HCT116 (cell line): Measurements from ENCODE around the gene MT2A. TPM values are rescaled to one million over a fixed set of nuclear protein-coding genes. Genes with fewer than 3 reads are reported as not detected.

Experiments
- ATAC-seq: fragments of 200-7000 bp; cut with Tn5 transposase; 2 replicates; pipeline ENCODE4 v1.9.1; 2020; ENCODE audit warnings: mild to moderate bottlenecking, moderate library complexity
- BruUV-seq: library from RNA; stranded (reverse); fragments of 400-500 nt; replicated peaks from 2 replicates; lab custom pipeline; 2021; lab: Mats Ljungman, UMichigan
- CTCF ChIA-PET: fragments of 300-600 bp; sonication (Branson Sonifier 250); formaldehyde crosslinking; loops from one replicate; lab custom pipeline; 2021; ENCODE audit warnings: antibody characterized with exemption; lab: Charles Lee
- POLR2A ChIA-PET: fragments of 300-600, 350-600 bp; sonication (Branson Sonifier 250); formaldehyde crosslinking; loops from one replicate; lab custom pipeline; 2021; ENCODE audit warnings: antibody characterized with exemption; lab: Charles Lee
- RAD21 ChIA-PET, 2 experiments: fragments of 300-600 bp; sonication (Branson Sonifier 250); formaldehyde crosslinking; loops; one replicate each; lab custom pipeline; 2023; ENCODE audit warnings: low total read pairs in 2 of 2; ENCODE audit not compliant: uncharacterized antibody in 2 of 2, unreplicated experiment in 2 of 2, low non-redundant PET in 1 of 2; lab: Charles Lee
- DNase-seq: peaks from one replicate; pipeline ENCODE4 v3.0.0-alpha.2; 2010; ENCODE audit warnings: low read depth, low spot score
- H2AFZ ChIP-seq: fragments of 200-600 bp; shearing (Covaris generic), sonication (generic); 2 replicates; pipeline ENCODE4 v1.6.1; 2017; ENCODE audit warnings: low read depth, mixed run types, mixed read lengths, antibody characterized with exemption, low read length; ENCODE audit not compliant: poor library complexity, severe bottlenecking
- H3K27ac ChIP-seq: 2 replicates; pipeline ENCODE4 v1.5.1; 2012; ENCODE audit warnings: low read depth, low read length
- H3K27me3 ChIP-seq: fragments of 200-600 bp; sonication (generic); 2 replicates; pipeline ENCODE4 v1.6.1; 2016; ENCODE audit warnings: mixed run types, low read length, mixed read lengths; ENCODE audit not compliant: insufficient read depth
- H3K36me3 ChIP-seq, 2 experiments: fragments of 200-500 bp in 1 of 2; fragments of 200-600 bp in 1 of 2; sonication (Bioruptor generic) in 1 of 2; sonication (generic) in 1 of 2; 2 replicates each; pipeline versions ENCODE4 v1.5.1 to v1.6.1; 2014 to 2016; ENCODE audit warnings: low read length in 2 of 2, inconsistent platforms in 1 of 2, mixed read lengths in 1 of 2, mixed run types in 1 of 2; ENCODE audit not compliant: insufficient read depth in 2 of 2, control insufficient read depth in 1 of 2
- H3K4me1 ChIP-seq, 2 experiments: fragments of 200-600 bp in 1 of 2; sonication (generic) in 1 of 2; 2 replicates each; pipeline versions ENCODE4 v1.5.1 to v1.6.1; 2012 to 2017; ENCODE audit warnings: low read length in 2 of 2, inconsistent platforms in 1 of 2, mild to moderate bottlenecking in 1 of 2, mixed read lengths in 1 of 2, mixed run types in 1 of 2, moderate library complexity in 1 of 2; ENCODE audit not compliant: insufficient read depth in 2 of 2, control insufficient read depth in 1 of 2
- H3K4me2 ChIP-seq: fragments of 200-600 bp; sonication (generic); 2 replicates; pipeline ENCODE4 v1.6.1; 2017; ENCODE audit warnings: mixed run types, low read length, mixed read lengths
- H3K4me3 ChIP-seq, 2 experiments: fragments of 200-600 bp in 1 of 2; sonication (generic) in 1 of 2; replicated peaks in 1 of 2; 2 replicates each; pipeline ENCODE4 v1.5.1; 2011 to 2016; ENCODE audit warnings: low read length in 2 of 2, control low read depth in 1 of 2, low read depth in 1 of 2, mild to moderate bottlenecking in 1 of 2, mixed read lengths in 1 of 2, mixed run types in 1 of 2
- H3K79me2 ChIP-seq: fragments of 200-600 bp; sonication (generic); 2 replicates; pipeline ENCODE4 v1.6.1; 2017; ENCODE audit warnings: mild to moderate bottlenecking, mixed run types, low read length, moderate library complexity, mixed read lengths; ENCODE audit not compliant: insufficient read depth
- H3K9ac ChIP-seq: fragments of 200-600 bp; sonication (generic); 2 replicates; pipeline ENCODE4 v1.6.1; 2016; ENCODE audit warnings: low read length, mixed read lengths
- H3K9me2 ChIP-seq: fragments of 200-600 bp; sonication (generic), shearing (Covaris generic); 2 replicates; pipeline ENCODE4 v1.6.1; 2017; ENCODE audit warnings: mixed run types, mild to moderate bottlenecking, moderate library complexity; ENCODE audit not compliant: insufficient read depth
- H3K9me3 ChIP-seq, 2 experiments: fragments of 200-500 bp in 1 of 2; fragments of 200-600 bp in 1 of 2; sonication (Bioruptor generic) in 1 of 2; sonication (generic) in 1 of 2; 2 replicates each; pipeline ENCODE4 v1.6.1; 2014 to 2017; ENCODE audit warnings: low read length in 2 of 2, mixed read lengths in 2 of 2, inconsistent platforms in 1 of 2, low read depth in 1 of 2, mild to moderate bottlenecking in 1 of 2, mixed run types in 1 of 2, moderate library complexity in 1 of 2; ENCODE audit not compliant: control insufficient read depth in 1 of 2, insufficient read depth in 1 of 2
- H4K20me1 ChIP-seq: fragments of 200-600 bp; sonication (generic), shearing (Covaris generic); 2 replicates; pipeline ENCODE4 v1.6.1; 2017; ENCODE audit warnings: mixed run types, mild to moderate bottlenecking, moderate library complexity; ENCODE audit not compliant: insufficient read depth
- EGR1 ChIP-seq: IDR thresholded peaks from 2 replicates; pipeline ENCODE4 v1.6.1; 2012; ENCODE audit warnings: low read depth
- EZH2 ChIP-seq: fragments of 200-600 bp; sonication (generic); IDR thresholded peaks from 2 replicates; pipeline ENCODE4 v1.6.1; 2017; ENCODE audit warnings: antibody characterized with exemption, mixed run types
- FOSL1 ChIP-seq: IDR thresholded peaks from 2 replicates; pipeline ENCODE4 v1.6.1; 2012; ENCODE audit warnings: low read depth
- JUND ChIP-seq: IDR thresholded peaks from 2 replicates; pipeline ENCODE4 v1.6.1; 2012
- POLR2A ChIP-seq: IDR thresholded peaks from 2 replicates; pipeline ENCODE4 v1.7.0; 2011; ENCODE audit warnings: borderline replicate concordance; ENCODE audit not compliant: insufficient read depth, insufficient read length; ENCODE audit errors: extremely low read depth
- POLR2AphosphoS5 ChIP-seq: IDR thresholded peaks from 2 replicates; pipeline ENCODE4 v1.6.1; 2011; ENCODE audit warnings: mild to moderate bottlenecking, low read depth, low read length, moderate library complexity
- SIN3A ChIP-seq: IDR thresholded peaks from 2 replicates; pipeline ENCODE4 v1.6.1; 2012; ENCODE audit warnings: low read depth
- SRF ChIP-seq: IDR thresholded peaks from 2 replicates; pipeline ENCODE4 v1.6.1; 2012; ENCODE audit warnings: low read depth
- YY1 ChIP-seq: IDR thresholded peaks from 2 replicates; pipeline ENCODE4 v1.6.1; 2011; ENCODE audit warnings: low read length, low read depth, moderate library complexity, mild to moderate bottlenecking; ENCODE audit not compliant: insufficient replicate concordance; ENCODE audit errors: extremely low read depth
- ZFX ChIP-seq: fragments of 450-650 bp; IDR thresholded peaks from 2 replicates; pipeline ENCODE4 v1.6.1; 2017
- ZNF274 ChIP-seq: fragments of 200-500 bp; sonication (Bioruptor generic); IDR thresholded peaks from 2 replicates; pipeline ENCODE4 v1.6.1; 2014; ENCODE audit warnings: mild to moderate bottlenecking, low read depth, low read length, inconsistent platforms
- intact Hi-C: fragments of 100-400 bp; cut with micrococcal nuclease; formaldehyde crosslinking; loops from 2 replicates; pipeline ENCODE4 v1.10.0; 2022
- total RNA-seq: library from RNA; stranded (reverse); gene quantifications from one replicate; pipeline ENCODE4 v1.2.1, GENCODE V29; 2021; ENCODE audit not compliant: unreplicated experiment
- TF ChIP-seq, protein P1 (sequence below): IDR thresholded peaks from 2 replicates; pipeline ENCODE4 v1.6.1; 2012
- TF ChIP-seq, protein P2 (sequence below): IDR thresholded peaks from 2 replicates; pipeline ENCODE4 v1.6.1; 2011; ENCODE audit warnings: mild to moderate bottlenecking, low read length, moderate library complexity; ENCODE audit not compliant: insufficient replicate concordance; ENCODE audit errors: extremely low read depth
- TF ChIP-seq, protein P3 (sequence below), 3 experiments: fragments of 200-600 bp in 1 of 3; sonication (generic) in 1 of 3; IDR thresholded peaks in 2 of 3; conservative IDR thresholded peaks in 1 of 3; 2 replicates each; pipeline ENCODE4 v1.5.1; 2012 to 2017; ENCODE audit warnings: low read depth in 2 of 3, low read length in 2 of 3, antibody characterized with exemption in 1 of 3, borderline replicate concordance in 1 of 3, control low read depth in 1 of 3, mild to moderate bottlenecking in 1 of 3, mixed read lengths in 1 of 3, mixed run types in 1 of 3, moderate library complexity in 1 of 3; ENCODE audit not compliant: insufficient read depth in 1 of 3
- TF ChIP-seq, protein P4 (sequence below): IDR thresholded peaks from 2 replicates; pipeline ENCODE4 v1.6.1; 2012

Gene MT2A
- total RNA-seq, 1 experiment from 2014 or later = 710 TPM

DNA sequence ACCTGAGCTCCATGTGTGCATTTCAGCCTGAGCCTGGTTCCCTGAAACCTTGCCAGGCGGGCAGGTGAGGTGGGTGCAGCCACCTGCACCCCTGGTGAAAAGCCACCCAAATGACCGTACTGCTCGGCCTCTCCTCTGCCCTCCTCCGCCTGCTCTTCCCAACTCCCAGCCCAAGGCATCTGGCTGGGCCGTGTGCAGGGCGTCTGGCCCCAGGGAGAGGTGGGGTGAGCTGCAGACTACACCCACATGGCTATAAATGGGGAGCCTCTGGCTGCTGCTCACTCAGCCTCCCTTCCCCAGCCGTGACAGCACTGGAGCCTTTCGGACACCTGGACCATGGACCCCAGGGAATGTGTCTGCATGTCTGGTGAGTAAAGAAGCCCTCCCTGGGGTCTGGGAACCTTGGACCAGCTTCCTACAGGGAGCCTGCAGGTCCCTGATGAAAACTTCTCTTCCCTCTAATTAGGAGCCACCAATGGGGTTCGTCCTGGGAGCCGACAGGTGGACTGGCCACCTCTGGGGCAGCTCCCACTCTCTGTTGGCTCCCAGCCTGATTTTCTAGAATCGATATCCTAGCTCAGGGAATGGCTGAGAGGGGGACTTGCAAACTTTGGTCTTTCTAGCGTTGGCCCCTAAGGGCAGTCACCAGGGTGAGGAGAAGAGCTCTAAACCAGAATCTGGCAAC is 43.4 kb upstream of the MT2A start, which contains the start of gene MT4:
MT4 (plus strand) TSS at position 281 of the 685 bp plus-strand sequence; CDS start at position 337, 56 bp downstream.
- no peak within 1 kb of the TSS for H3K27ac ChIP-seq
- no peaks in the 10 kb centered on the region for H3K36me3 ChIP-seq
- ChIA-PET RAD21 (no interaction called here), CTCF (no interaction called here), POLR2A (no interaction called here)
- H3K9ac ChIP-seq = no peak within 1 kb of the TSS
- H3K9me3 ChIP-seq = no peaks in the 10 kb centered on the region
- intact Hi-C loops = no loop called here
- DNase-seq (no peak), ATAC-seq (no peak)
- no peak within 1 kb of the TSS for H3K4me2 ChIP-seq
- H2AFZ ChIP-seq = no peak within 1 kb of the TSS
- no peaks in the 10 kb centered on the region for H4K20me1 ChIP-seq
- H3K4me3 ChIP-seq = no peak within 1 kb of the TSS
- no peaks in the 10 kb centered on the region for H3K79me2 ChIP-seq
- TF ChIP-seq SRF = no peak
- TF ChIP-seq, protein P1, sequence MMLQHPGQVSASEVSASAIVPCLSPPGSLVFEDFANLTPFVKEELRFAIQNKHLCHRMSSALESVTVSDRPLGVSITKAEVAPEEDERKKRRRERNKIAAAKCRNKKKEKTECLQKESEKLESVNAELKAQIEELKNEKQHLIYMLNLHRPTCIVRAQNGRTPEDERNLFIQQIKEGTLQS = no peak
- TF ChIP-seq, protein P2, sequence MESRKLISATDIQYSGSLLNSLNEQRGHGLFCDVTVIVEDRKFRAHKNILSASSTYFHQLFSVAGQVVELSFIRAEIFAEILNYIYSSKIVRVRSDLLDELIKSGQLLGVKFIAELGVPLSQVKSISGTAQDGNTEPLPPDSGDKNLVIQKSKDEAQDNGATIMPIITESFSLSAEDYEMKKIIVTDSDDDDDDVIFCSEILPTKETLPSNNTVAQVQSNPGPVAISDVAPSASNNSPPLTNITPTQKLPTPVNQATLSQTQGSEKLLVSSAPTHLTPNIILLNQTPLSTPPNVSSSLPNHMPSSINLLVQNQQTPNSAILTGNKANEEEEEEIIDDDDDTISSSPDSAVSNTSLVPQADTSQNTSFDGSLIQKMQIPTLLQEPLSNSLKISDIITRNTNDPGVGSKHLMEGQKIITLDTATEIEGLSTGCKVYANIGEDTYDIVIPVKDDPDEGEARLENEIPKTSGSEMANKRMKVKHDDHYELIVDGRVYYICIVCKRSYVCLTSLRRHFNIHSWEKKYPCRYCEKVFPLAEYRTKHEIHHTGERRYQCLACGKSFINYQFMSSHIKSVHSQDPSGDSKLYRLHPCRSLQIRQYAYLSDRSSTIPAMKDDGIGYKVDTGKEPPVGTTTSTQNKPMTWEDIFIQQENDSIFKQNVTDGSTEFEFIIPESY = no peak
- TF ChIP-seq ZNF274 = no peak
- TF ChIP-seq EZH2 = no peak
- no peak for TF ChIP-seq JUND
- TF ChIP-seq ZFX = no peak
- TF ChIP-seq, protein P3, sequence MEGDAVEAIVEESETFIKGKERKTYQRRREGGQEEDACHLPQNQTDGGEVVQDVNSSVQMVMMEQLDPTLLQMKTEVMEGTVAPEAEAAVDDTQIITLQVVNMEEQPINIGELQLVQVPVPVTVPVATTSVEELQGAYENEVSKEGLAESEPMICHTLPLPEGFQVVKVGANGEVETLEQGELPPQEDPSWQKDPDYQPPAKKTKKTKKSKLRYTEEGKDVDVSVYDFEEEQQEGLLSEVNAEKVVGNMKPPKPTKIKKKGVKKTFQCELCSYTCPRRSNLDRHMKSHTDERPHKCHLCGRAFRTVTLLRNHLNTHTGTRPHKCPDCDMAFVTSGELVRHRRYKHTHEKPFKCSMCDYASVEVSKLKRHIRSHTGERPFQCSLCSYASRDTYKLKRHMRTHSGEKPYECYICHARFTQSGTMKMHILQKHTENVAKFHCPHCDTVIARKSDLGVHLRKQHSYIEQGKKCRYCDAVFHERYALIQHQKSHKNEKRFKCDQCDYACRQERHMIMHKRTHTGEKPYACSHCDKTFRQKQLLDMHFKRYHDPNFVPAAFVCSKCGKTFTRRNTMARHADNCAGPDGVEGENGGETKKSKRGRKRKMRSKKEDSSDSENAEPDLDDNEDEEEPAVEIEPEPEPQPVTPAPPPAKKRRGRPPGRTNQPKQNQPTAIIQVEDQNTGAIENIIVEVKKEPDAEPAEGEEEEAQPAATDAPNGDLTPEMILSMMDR (IDR thresholded peaks at IDR 0.05 in 2 of 3, conservative IDR thresholded peaks at IDR 0.05 in 1 of 3; ENCODE audit: borderline replicate concordance in 1 of 3, insufficient read depth in 1 of 3, low read depth in 2 of 3, low read length in 2 of 3) = no peak
- TF ChIP-seq POLR2AphosphoS5 = no peak
- no peak for TF ChIP-seq POLR2A
- TF ChIP-seq SIN3A = no peak
- TF ChIP-seq FOSL1 = no peak
- TF ChIP-seq, protein P4, sequence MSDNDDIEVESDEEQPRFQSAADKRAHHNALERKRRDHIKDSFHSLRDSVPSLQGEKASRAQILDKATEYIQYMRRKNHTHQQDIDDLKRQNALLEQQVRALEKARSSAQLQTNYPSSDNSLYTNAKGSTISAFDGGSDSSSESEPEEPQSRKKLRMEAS = no peak
- no peak for TF ChIP-seq EGR1
- no peak for TF ChIP-seq YY1
- H3K27me3 ChIP-seq = peaks cover 9% of the 10 kb centered on the region
- H3K9me2 ChIP-seq = no peaks in the 10 kb centered on the region
- BruUV-seq = no TSS peak
- no peaks in the 10 kb centered on the region for H3K4me1 ChIP-seq
